ENCODE measurements around the gene PRRC2B. TPM values are rescaled to one million over a fixed set of nuclear protein-coding genes. Genes with fewer than 3 reads are reported as not detected.

The PRRC2B gene
- total and polyA plus RNA-seq, 2 of the 8 experiments (the other 6 are each of a cell fraction or from before 2014, with no cell fraction given), result 37.3 to 249 TPM

DNA sequence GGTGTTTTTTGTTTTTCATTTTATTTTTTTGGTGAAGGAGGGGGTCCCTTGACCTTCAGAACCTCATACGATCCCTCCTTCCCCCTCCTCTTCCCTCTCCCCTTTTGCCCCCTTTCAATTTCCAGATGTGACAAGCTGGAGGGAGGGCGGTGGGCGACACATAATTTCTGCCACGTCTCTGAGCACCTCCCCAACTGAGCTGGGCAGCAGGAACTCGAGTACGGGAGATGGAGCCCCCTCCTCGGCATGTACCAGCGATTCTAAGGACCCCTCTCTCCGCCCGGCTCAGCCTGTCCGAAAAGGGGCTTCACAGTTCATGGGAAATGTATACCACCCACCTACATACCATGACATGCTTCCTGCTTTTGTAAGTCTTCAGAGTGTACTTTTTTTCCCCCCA, 52.4 kb downstream of the PRRC2B start (continued):
- TF ChIP-seq, protein P1, sequence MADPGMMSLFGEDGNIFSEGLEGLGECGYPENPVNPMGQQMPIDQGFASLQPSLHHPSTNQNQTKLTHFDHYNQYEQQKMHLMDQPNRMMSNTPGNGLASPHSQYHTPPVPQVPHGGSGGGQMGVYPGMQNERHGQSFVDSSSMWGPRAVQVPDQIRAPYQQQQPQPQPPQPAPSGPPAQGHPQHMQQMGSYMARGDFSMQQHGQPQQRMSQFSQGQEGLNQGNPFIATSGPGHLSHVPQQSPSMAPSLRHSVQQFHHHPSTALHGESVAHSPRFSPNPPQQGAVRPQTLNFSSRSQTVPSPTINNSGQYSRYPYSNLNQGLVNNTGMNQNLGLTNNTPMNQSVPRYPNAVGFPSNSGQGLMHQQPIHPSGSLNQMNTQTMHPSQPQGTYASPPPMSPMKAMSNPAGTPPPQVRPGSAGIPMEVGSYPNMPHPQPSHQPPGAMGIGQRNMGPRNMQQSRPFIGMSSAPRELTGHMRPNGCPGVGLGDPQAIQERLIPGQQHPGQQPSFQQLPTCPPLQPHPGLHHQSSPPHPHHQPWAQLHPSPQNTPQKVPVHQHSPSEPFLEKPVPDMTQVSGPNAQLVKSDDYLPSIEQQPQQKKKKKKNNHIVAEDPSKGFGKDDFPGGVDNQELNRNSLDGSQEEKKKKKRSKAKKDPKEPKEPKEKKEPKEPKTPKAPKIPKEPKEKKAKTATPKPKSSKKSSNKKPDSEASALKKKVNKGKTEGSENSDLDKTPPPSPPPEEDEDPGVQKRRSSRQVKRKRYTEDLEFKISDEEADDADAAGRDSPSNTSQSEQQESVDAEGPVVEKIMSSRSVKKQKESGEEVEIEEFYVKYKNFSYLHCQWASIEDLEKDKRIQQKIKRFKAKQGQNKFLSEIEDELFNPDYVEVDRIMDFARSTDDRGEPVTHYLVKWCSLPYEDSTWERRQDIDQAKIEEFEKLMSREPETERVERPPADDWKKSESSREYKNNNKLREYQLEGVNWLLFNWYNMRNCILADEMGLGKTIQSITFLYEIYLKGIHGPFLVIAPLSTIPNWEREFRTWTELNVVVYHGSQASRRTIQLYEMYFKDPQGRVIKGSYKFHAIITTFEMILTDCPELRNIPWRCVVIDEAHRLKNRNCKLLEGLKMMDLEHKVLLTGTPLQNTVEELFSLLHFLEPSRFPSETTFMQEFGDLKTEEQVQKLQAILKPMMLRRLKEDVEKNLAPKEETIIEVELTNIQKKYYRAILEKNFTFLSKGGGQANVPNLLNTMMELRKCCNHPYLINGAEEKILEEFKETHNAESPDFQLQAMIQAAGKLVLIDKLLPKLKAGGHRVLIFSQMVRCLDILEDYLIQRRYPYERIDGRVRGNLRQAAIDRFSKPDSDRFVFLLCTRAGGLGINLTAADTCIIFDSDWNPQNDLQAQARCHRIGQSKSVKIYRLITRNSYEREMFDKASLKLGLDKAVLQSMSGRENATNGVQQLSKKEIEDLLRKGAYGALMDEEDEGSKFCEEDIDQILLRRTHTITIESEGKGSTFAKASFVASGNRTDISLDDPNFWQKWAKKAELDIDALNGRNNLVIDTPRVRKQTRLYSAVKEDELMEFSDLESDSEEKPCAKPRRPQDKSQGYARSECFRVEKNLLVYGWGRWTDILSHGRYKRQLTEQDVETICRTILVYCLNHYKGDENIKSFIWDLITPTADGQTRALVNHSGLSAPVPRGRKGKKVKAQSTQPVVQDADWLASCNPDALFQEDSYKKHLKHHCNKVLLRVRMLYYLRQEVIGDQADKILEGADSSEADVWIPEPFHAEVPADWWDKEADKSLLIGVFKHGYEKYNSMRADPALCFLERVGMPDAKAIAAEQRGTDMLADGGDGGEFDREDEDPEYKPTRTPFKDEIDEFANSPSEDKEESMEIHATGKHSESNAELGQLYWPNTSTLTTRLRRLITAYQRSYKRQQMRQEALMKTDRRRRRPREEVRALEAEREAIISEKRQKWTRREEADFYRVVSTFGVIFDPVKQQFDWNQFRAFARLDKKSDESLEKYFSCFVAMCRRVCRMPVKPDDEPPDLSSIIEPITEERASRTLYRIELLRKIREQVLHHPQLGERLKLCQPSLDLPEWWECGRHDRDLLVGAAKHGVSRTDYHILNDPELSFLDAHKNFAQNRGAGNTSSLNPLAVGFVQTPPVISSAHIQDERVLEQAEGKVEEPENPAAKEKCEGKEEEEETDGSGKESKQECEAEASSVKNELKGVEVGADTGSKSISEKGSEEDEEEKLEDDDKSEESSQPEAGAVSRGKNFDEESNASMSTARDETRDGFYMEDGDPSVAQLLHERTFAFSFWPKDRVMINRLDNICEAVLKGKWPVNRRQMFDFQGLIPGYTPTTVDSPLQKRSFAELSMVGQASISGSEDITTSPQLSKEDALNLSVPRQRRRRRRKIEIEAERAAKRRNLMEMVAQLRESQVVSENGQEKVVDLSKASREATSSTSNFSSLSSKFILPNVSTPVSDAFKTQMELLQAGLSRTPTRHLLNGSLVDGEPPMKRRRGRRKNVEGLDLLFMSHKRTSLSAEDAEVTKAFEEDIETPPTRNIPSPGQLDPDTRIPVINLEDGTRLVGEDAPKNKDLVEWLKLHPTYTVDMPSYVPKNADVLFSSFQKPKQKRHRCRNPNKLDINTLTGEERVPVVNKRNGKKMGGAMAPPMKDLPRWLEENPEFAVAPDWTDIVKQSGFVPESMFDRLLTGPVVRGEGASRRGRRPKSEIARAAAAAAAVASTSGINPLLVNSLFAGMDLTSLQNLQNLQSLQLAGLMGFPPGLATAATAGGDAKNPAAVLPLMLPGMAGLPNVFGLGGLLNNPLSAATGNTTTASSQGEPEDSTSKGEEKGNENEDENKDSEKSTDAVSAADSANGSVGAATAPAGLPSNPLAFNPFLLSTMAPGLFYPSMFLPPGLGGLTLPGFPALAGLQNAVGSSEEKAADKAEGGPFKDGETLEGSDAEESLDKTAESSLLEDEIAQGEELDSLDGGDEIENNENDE (IDR thresholded peaks at IDR 0.05; ENCODE audit: insufficient replicate concordance, low read length), result no peak
- TF ChIP-seq CBX8 (IDR thresholded peaks at IDR 0.05; ENCODE audit: borderline replicate concordance, low read depth, low read length) (no peak), NANOG (IDR thresholded peaks at IDR 0.05; ENCODE audit: insufficient read depth, low read depth, low read length, poor library complexity, severe bottlenecking) (no peak), JUN (IDR thresholded peaks at IDR 0.05; ENCODE audit: low read depth, low read length) (no peak), CTBP2 (IDR thresholded peaks at IDR 0.05; ENCODE audit: borderline replicate concordance, insufficient read depth, insufficient read length, low read length) (no peak), RAD21 (IDR thresholded peaks at IDR 0.05 in 1 of 2, conservative IDR thresholded peaks at IDR 0.05 in 1 of 2; ENCODE audit: low read depth in 2 of 2, low read length in 2 of 2) (no peak), SIX5 (IDR thresholded peaks at IDR 0.05; ENCODE audit: low read depth, low read length) (no peak), POLR2AphosphoS5 (IDR thresholded peaks at IDR 0.05; ENCODE audit: low read depth, low read length) (no peak)
- TF ChIP-seq, protein P2, sequence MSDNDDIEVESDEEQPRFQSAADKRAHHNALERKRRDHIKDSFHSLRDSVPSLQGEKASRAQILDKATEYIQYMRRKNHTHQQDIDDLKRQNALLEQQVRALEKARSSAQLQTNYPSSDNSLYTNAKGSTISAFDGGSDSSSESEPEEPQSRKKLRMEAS (IDR thresholded peaks at IDR 0.05), result no peak

All from H1 (cell line).